ENCODE results near the gene DNAAF8.

The DNAAF8 gene

GRCh38 chr16:4749700-4750257 lies 15.4 kb downstream of the DNAAF8 start:
- no peak for TF ChIP-seq CTCF (IDR thresholded peaks at IDR 0.05; ENCODE audit: insufficient read depth, low read length, poor library complexity, severe bottlenecking)
- no peak overlapping the region for H3K4me3 ChIP-seq (replicated peaks; ENCODE audit: low read depth, low read length)

GRCh38 chr16:4750896-4751295 lies 16.6 kb downstream of the DNAAF8 start:
- TF ChIP-seq CTCF (IDR thresholded peaks at IDR 0.05; ENCODE audit: insufficient read depth, low read length, poor library complexity, severe bottlenecking): no peak
- Histone ChIP-seq H3K4me3 (replicated peaks; ENCODE audit: low read depth, low read length) (no peak overlapping the region), H3K36me3 (ENCODE audit: control insufficient read depth, insufficient read depth, low read length) (peaks cover 30% of the 10 kb centered on the region), H3K27me3 (replicated peaks; ENCODE audit: control insufficient read depth, insufficient read depth, low read length) (no peaks in the 10 kb centered on the region)
- DNase-seq (ENCODE audit: extremely low read depth, insufficient read length): no peak

More at GRCh38 chr16:4749700-4750257, 15.4 kb downstream of the DNAAF8 start:
- H3K27me3 ChIP-seq (replicated peaks; ENCODE audit: control insufficient read depth, insufficient read depth, low read length): no peaks in the 10 kb centered on the region
- H3K36me3 ChIP-seq (ENCODE audit: control insufficient read depth, insufficient read depth, low read length): peaks cover 25% of the 10 kb centered on the region
- DNase-seq (ENCODE audit: extremely low read depth, insufficient read length): no peak

GRCh38 chr16:4752351-4753100 lies 18.2 kb downstream of the DNAAF8 start:
- Histone ChIP-seq H3K36me3 (ENCODE audit: control insufficient read depth, insufficient read depth, low read length) (peaks cover 31% of the 10 kb centered on the region), H3K4me3 (replicated peaks; ENCODE audit: low read depth, low read length) (no peak overlapping the region), H3K27me3 (replicated peaks; ENCODE audit: control insufficient read depth, insufficient read depth, low read length) (no peaks in the 10 kb centered on the region)
- no peak for DNase-seq (ENCODE audit: extremely low read depth, insufficient read length)
- TF ChIP-seq CTCF (IDR thresholded peaks at IDR 0.05; ENCODE audit: insufficient read depth, low read length, poor library complexity, severe bottlenecking): no peak

GRCh38 chr16:4753227-4753626 lies 18.9 kb downstream of the DNAAF8 start:
- no peak overlapping the region for H3K4me3 ChIP-seq (replicated peaks; ENCODE audit: low read depth, low read length)
- no peak for TF ChIP-seq CTCF (IDR thresholded peaks at IDR 0.05; ENCODE audit: insufficient read depth, low read length, poor library complexity, severe bottlenecking)
- peaks cover 31% of the 10 kb centered on the region for H3K36me3 ChIP-seq (ENCODE audit: control insufficient read depth, insufficient read depth, low read length)

GRCh38 chr16:4754865-4755264 lies 20.5 kb downstream of the DNAAF8 start:
- no peak for DNase-seq (ENCODE audit: extremely low read depth, insufficient read length)
- no peak overlapping the region for H3K4me3 ChIP-seq (replicated peaks; ENCODE audit: low read depth, low read length)
- peaks cover 32% of the 10 kb centered on the region for H3K36me3 ChIP-seq (ENCODE audit: control insufficient read depth, insufficient read depth, low read length)
- no peaks in the 10 kb centered on the region for H3K27me3 ChIP-seq (replicated peaks; ENCODE audit: control insufficient read depth, insufficient read depth, low read length)
- TF ChIP-seq CTCF (IDR thresholded peaks at IDR 0.05; ENCODE audit: insufficient read depth, low read length, poor library complexity, severe bottlenecking): no peak

More at GRCh38 chr16:4753227-4753626, 18.9 kb downstream of the DNAAF8 start:
- no peaks in the 10 kb centered on the region for H3K27me3 ChIP-seq (replicated peaks; ENCODE audit: control insufficient read depth, insufficient read depth, low read length)
- no peak for DNase-seq (ENCODE audit: extremely low read depth, insufficient read length)
